Astrocyte of the cerebellum (primary cell): ENCODE results near the gene TICAM2.

Experiments used
- DNase-seq: peaks from one replicate; pipeline ENCODE4 v3.0.0-alpha.2; 2011; ENCODE audit warnings: low read depth
- H3K4me3 ChIP-seq: 2 replicates; pipeline ENCODE4 v1.5.1; 2011; ENCODE audit warnings: mild to moderate bottlenecking, low read depth, low read length, moderate library complexity
- in situ Hi-C: cut with HindIII; loops from 2 replicates; pipeline ENCODE4 v1.10.0; 2017; ENCODE audit warnings: low sequenced_read_pairs
- TF ChIP-seq, protein P1 (sequence below): IDR thresholded peaks from 2 replicates; pipeline ENCODE4 v1.5.1; 2012; ENCODE audit warnings: low read length, low read depth, moderate library complexity, mild to moderate bottlenecking; ENCODE audit errors: missing control alignments

Gene TICAM2

GRCh38 chr5:115565233-115565632, 37.0 kb downstream of the TICAM2 start:
- in situ Hi-C loops, result no loop called here
- TF ChIP-seq, protein P1, sequence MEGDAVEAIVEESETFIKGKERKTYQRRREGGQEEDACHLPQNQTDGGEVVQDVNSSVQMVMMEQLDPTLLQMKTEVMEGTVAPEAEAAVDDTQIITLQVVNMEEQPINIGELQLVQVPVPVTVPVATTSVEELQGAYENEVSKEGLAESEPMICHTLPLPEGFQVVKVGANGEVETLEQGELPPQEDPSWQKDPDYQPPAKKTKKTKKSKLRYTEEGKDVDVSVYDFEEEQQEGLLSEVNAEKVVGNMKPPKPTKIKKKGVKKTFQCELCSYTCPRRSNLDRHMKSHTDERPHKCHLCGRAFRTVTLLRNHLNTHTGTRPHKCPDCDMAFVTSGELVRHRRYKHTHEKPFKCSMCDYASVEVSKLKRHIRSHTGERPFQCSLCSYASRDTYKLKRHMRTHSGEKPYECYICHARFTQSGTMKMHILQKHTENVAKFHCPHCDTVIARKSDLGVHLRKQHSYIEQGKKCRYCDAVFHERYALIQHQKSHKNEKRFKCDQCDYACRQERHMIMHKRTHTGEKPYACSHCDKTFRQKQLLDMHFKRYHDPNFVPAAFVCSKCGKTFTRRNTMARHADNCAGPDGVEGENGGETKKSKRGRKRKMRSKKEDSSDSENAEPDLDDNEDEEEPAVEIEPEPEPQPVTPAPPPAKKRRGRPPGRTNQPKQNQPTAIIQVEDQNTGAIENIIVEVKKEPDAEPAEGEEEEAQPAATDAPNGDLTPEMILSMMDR, result no peak
- no peak for DNase-seq
- no peak overlapping the region for H3K4me3 ChIP-seq

DNA sequence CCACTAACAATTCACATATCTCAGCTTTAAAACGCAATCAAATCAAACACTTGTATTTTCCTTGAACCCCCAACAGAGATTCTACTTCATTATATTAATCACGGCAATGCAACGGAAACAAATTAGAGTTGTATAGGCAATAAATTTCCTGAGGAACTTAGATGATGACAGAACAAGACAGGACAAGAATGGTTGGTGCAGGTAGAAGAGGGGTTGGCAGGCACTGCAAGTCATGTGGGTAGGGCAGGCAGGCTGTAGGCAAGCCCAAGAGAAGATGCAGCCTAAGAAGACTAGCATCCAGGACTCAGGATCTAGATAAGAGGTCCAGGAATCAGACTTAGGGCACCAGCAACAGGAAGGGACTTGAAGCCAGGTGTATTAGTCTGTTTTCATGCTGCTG, 41.1 kb downstream of the TICAM2 start:
- H3K4me3 ChIP-seq, result no peak overlapping the region
- no peak for DNase-seq
- in situ Hi-C loops, result no loop called here

DNA sequence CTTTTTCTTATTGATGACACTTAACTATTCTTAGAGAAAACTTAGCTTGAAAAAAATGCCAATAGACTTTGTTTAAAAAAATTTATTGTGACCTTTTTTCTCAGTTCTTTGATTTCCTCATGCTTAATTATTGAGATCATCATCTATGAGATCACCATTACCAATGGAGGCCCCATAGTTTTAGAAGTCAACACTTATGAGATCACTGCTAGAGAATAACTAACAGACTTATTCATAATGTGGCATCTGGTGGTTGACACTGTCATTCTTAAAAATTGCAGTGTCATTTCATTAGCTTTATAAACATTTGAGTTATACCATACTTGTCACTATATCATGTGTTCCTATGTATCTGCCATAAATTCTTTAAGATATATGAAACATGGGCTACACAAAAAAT, 42.8 kb downstream of the TICAM2 start:
- DNase-seq, result no peak
- TF ChIP-seq, protein P1, result no peak
- in situ Hi-C loops, result no loop called here
- H3K4me3 ChIP-seq, result no peak overlapping the region

More for the DNA sequence above, 41.1 kb downstream of the TICAM2 start:
- TF ChIP-seq, protein P1, result no peak

- TF ChIP-seq, protein P1, result no peak
- no peak overlapping the region for H3K4me3 ChIP-seq
- in situ Hi-C loops, result no loop called here
- no peak for DNase-seq
These were observed 43.8 kb downstream of the TICAM2 start for GRCh38 chr5:115558388-115558956.

DNA sequence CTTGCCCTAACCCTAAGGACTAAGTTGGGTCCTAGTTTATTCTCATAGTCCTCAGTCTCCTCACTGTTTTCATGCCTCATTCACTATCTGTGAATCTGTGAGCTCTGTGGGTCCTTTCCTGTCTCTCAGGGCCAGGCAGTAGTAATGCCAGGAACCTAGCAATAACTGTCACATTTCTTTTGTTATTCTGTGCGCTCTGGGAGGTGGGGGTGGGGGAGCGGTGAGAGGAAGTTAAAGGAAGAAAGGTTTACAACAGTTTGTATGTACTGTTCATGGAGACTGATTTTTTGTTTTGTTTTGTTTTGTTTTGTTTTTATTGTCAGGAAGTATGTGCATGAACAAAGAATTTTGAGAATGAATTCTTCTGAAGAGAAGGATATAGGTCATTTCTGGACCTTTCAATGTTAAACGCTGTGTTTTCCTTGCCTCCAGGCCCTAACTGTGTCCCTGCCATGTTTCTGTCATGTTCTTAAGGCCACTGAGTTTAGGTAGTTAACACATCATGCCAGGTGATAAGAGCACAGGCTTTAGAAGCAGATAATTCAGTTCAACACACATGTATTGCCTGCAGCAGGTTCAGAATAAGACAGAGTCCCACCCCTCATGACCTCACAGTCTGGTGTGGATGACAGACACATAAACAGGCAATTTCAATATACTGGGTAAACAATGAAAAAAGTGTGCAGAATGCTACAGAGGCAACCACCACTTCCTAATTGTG, 44.5 kb downstream of the TICAM2 start:
- in situ Hi-C loops, result no loop called here
- no peak overlapping the region for H3K4me3 ChIP-seq

DNA sequence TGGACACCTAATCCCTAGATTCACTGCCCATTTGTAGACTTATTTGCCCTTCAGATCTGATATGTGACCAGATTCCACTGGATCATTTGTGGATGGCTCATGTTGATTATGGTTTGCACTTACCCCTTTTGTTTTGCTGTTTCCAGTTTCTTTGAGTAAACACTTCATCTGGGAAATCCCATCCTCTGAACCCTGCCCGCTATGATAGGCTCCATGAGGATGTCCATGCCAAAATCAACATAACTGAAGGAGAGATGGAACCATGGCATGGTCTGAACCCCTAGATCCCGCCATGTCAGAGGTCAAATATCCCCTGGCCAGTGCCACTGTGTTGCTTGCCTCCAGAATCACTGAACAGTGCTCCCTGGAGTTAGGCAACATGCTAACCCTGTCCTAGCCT, 46.0 kb downstream of the TICAM2 start:
- no peak overlapping the region for H3K4me3 ChIP-seq
- in situ Hi-C loops, result no loop called here
- TF ChIP-seq, protein P1, result no peak
- no peak for DNase-seq

More for the DNA sequence above, 44.5 kb downstream of the TICAM2 start:
- DNase-seq, result no peak
- TF ChIP-seq, protein P1, result no peak
